Measurements from ENCODE around the gene EIF1B. TPM values are rescaled to one million over a fixed set of nuclear protein-coding genes. Genes with fewer than 3 reads are reported as not detected.

EIF1B gene
- total and polyA plus RNA-seq, 2 of the 13 experiments (the other 11 are each of a cell fraction or from before 2014, with no cell fraction given): 12.7 to 29.1 TPM

DNA sequence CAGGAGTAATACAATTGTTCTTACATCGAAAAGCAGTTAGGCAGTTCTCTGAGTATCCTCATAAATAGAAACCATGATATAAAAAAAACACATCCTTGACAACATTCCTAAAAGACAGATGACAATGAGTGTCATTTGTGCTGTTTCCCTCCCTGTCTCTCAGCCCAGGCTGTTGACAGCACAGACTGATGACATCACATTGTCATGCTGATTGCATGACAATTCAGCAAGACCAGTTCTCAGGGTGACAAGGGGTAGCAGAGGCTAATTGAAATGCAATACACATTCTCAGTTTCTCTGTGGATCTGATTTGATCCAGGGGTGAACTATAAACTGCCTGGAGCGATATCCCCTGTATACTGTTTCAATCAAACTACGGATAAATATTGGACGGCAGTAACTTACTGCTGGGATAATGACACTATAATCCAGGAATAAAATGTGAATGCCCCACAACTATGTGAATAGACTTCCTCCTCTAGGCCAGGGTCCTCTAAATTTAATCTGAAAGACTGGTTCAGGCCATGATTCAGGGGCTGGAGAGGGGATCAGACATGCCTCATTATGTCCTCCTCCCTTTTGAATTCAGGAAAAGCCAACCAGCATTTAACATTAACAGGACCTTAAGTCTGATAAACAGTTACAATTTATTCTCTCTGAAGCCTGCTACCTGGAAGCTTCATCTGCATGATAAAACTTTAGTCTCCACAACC is 16.7 kb upstream of the EIF1B start:
- ATAC-seq (no peak), DNase-seq (ENCODE audit: low spot score) (no peak), FAIRE-seq (no peak)
- CTCF ChIA-PET (ENCODE audit: low intra/inter-chr PET ratio, low total read pairs): no interaction called here
- 68% methylated on average over 4 of the region's 4 CpGs for WGBS (ENCODE audit: low lambda C conversion rate)
- Histone ChIP-seq H3K79me2 (ENCODE audit: insufficient read depth, low read length) (no peaks in the 10 kb centered on the region), H4K20me1 (ENCODE audit: insufficient read depth, low read length) (no peaks in the 10 kb centered on the region), H3K4me2 (ENCODE audit: low read depth, low read length) (no peak overlapping the region), H3K4me1 (ENCODE audit: insufficient read depth, low read length) (peaks cover 10% of the 10 kb centered on the region; the same call in 1 of the 2 replicates), H3K4me3 (replicated peaks in 1 of 3; ENCODE audit: insufficient read depth in 1 of 3, low read depth in 2 of 3, low read length in 3 of 3) (no peak overlapping the region), H3K9ac (ENCODE audit: insufficient read depth, low read depth, low read length) (no peak overlapping the region), H2AFZ (ENCODE audit: low read length) (no peak overlapping the region), H3K36me3 (replicated peaks in 1 of 2; ENCODE audit: control insufficient read depth in 1 of 2, insufficient read depth in 2 of 2, low read length in 2 of 2) (no peaks in the 10 kb centered on the region), H3K9me3 (ENCODE audit: low read length) (no peaks in the 10 kb centered on the region), H3K27ac (ENCODE audit: extremely low read length, insufficient read depth, low read length) (no peak overlapping the region), H3K27me3 (ENCODE audit: control insufficient read depth in 1 of 2, insufficient read depth in 2 of 2, low read length in 2 of 2) (no peaks in the 10 kb centered on the region)
- POLR2A ChIA-PET: no interaction called here
- no peak for TF ChIP-seq NR1H2 (CRISPR knock-in tag; IDR thresholded peaks at IDR 0.05; ENCODE audit: borderline replicate concordance, low read depth)
- TF ChIP-seq CREB1 (IDR thresholded peaks at IDR 0.05): peak; percentile 81
- no peak for TF ChIP-seq CREB1 (CRISPR knock-in tag; IDR thresholded peaks at IDR 0.05)
- in situ Hi-C loops (cut with HindIII; ENCODE audit: extremely low pct_ligation_motif_present, low pct_unique_long_range_greater_than_20kb): no loop called here
- intact Hi-C loops (cut with micrococcal nuclease; ENCODE audit: unreplicated experiment): loop anchor here (10.0 kb wide), 1 partner anchor 378 kb away; no protein-coding TSS in a partner anchor
- no TSS peak for BruUV-seq (replicated peaks)

DNA sequence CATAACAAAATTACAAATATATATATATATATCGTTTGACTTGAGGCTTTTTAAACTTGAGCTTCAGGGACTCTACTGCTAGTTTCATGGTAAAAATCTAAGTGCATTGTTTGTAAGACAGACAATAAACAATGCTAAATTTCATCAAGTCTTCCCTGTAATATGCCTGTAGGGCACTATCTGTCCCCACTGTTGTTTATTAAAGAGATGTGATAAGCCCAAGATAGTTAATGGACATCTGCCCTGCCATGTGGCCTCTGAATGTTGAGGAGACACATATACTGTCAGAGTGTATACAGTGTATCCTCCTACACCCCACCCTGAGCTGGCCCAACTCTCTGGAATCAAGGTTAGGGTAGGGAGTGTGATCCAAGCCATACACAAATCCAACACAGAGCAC is 15.1 kb upstream of the EIF1B start:
- no peaks in the 10 kb centered on the region for H3K79me2 ChIP-seq (ENCODE audit: insufficient read depth, low read length)
- no peaks in the 10 kb centered on the region for H3K9me3 ChIP-seq (ENCODE audit: low read length)
- BruUV-seq (replicated peaks): no TSS peak
- no peaks in the 10 kb centered on the region for H4K20me1 ChIP-seq (ENCODE audit: insufficient read depth, low read length)
- H3K9ac ChIP-seq (ENCODE audit: insufficient read depth, low read depth, low read length): no peak overlapping the region
- in situ Hi-C loops (cut with HindIII; ENCODE audit: extremely low pct_ligation_motif_present, low pct_unique_long_range_greater_than_20kb) (no loop called here), intact Hi-C loops (cut with micrococcal nuclease; ENCODE audit: unreplicated experiment) (loop anchor here (10.0 kb wide), 1 partner anchor 380 kb away; no protein-coding TSS in a partner anchor)
- H3K27ac ChIP-seq (ENCODE audit: extremely low read length, insufficient read depth, low read length): no peak overlapping the region
- no peak for DNase-seq (ENCODE audit: low spot score)
- H3K4me1 ChIP-seq (ENCODE audit: insufficient read depth, low read length): peaks cover 10% of the 10 kb centered on the region; the same call in 1 of the 2 replicates
- no peak overlapping the region for H2AFZ ChIP-seq (ENCODE audit: low read length)
- ChIA-PET CTCF (ENCODE audit: low intra/inter-chr PET ratio, low total read pairs) (no interaction called here), POLR2A (no interaction called here)
- TF ChIP-seq ZFAT (CRISPR knock-in tag; conservative IDR thresholded peaks at IDR 0.05) (no peak), NPAS2 (CRISPR knock-in tag; IDR thresholded peaks at IDR 0.05; ENCODE audit: borderline replicate concordance) (no peak), NCOA1 (CRISPR knock-in tag; IDR thresholded peaks at IDR 0.05) (no peak), NKX3-1 (CRISPR knock-in tag; IDR thresholded peaks at IDR 0.05) (no peak), TBX2 (CRISPR knock-in tag; IDR thresholded peaks at IDR 0.05; ENCODE audit: borderline replicate concordance) (no peak), HINFP (CRISPR knock-in tag; IDR thresholded peaks at IDR 0.05; ENCODE audit: low read depth) (no peak), AKAP8 (CRISPR knock-in tag; IDR thresholded peaks at IDR 0.05) (no peak), GFI1 (CRISPR knock-in tag; IDR thresholded peaks at IDR 0.05; ENCODE audit: borderline replicate concordance) (no peak)
- no peak for FAIRE-seq
- no peaks in the 10 kb centered on the region for H3K27me3 ChIP-seq (ENCODE audit: control insufficient read depth in 1 of 2, insufficient read depth in 2 of 2, low read length in 2 of 2)
- no peak overlapping the region for H3K4me2 ChIP-seq (ENCODE audit: low read depth, low read length)
- WGBS (ENCODE audit: low lambda C conversion rate): 85% methylated on average over 1 of the region's 1 CpG
- ATAC-seq: no peak
- no peak overlapping the region for H3K4me3 ChIP-seq (replicated peaks in 1 of 3; ENCODE audit: insufficient read depth in 1 of 3, low read depth in 2 of 3, low read length in 3 of 3)
- H3K36me3 ChIP-seq (replicated peaks in 1 of 2; ENCODE audit: control insufficient read depth in 1 of 2, insufficient read depth in 2 of 2, low read length in 2 of 2): no peaks in the 10 kb centered on the region

Data from HepG2 (cell line).